H1 (cell line): ENCODE results near the gene SWT1. TPM values are rescaled to one million over a fixed set of nuclear protein-coding genes. Genes with fewer than 3 reads are reported as not detected.

Source experiments
- CTCF ChIA-PET: fragments of 300-600 bp; sonication (Branson Sonifier 250); formaldehyde crosslinking; loops from one replicate; lab custom pipeline; 2021; ENCODE audit not compliant: partially characterized antibody; lab: Charles Lee
- POLR2A ChIA-PET: fragments of 300-600 bp; sonication (Branson Sonifier 250); formaldehyde crosslinking; loops from one replicate; lab custom pipeline; 2021; ENCODE audit warnings: inconsistent platforms; ENCODE audit not compliant: partially characterized antibody; lab: Charles Lee
- DNase-seq, 2 experiments: peaks; one replicate each; pipeline versions ENCODE4 v3.0.0 to v3.0.0-alpha.2; 2010 to 2022; ENCODE audit warnings: low spot score in 2 of 2, low read depth in 1 of 2, mixed read lengths in 1 of 2
- FAIRE-seq: peaks from 2 replicates; lab custom pipeline; 2011; peaks lifted over from hg19 to GRCh38; lab: Jason Lieb, UNC
- H2AFZ ChIP-seq: 2 replicates; pipeline ENCODE4 v1.8.1; 2012; ENCODE audit warnings: low read length, inconsistent platforms
- H2AK5ac ChIP-seq: 2 replicates; pipeline ENCODE4 v1.6.1; 2013; ENCODE audit warnings: low read depth, low read length
- H2BK120ac ChIP-seq: replicated peaks from 2 replicates; pipeline ENCODE3; 2013; ENCODE audit warnings: low read depth, low read length, inconsistent platforms
- H2BK12ac ChIP-seq: 2 replicates; pipeline ENCODE4 v1.6.1; 2013; ENCODE audit warnings: low read depth, low read length
- H2BK15ac ChIP-seq: 2 replicates; pipeline ENCODE4 v1.6.1; 2013; ENCODE audit warnings: low read length
- H2BK20ac ChIP-seq: 2 replicates; pipeline ENCODE4 v1.6.1; 2013; ENCODE audit warnings: low read length
- H2BK5ac ChIP-seq: 2 replicates; pipeline ENCODE4 v1.6.1; 2013; ENCODE audit warnings: low read depth, low read length
- H3K14ac ChIP-seq: 2 replicates; pipeline ENCODE4 v1.6.1; 2013; ENCODE audit warnings: inconsistent platforms; ENCODE audit not compliant: insufficient read length
- H3K18ac ChIP-seq: 2 replicates; pipeline ENCODE4 v1.6.1; 2013; ENCODE audit warnings: low read length; ENCODE audit errors: extremely low read depth
- H3K23ac ChIP-seq: 2 replicates; pipeline ENCODE4 v1.6.1; 2013; ENCODE audit warnings: inconsistent platforms; ENCODE audit not compliant: insufficient read length
- H3K23me2 ChIP-seq: 2 replicates; pipeline ENCODE4 v1.6.1; 2013; ENCODE audit warnings: low read depth, low read length
- H3K27ac ChIP-seq: 2 replicates; pipeline ENCODE4 v1.6.1; 2011; ENCODE audit warnings: low read depth, low read length, inconsistent platforms
- H3K27me3 ChIP-seq, 4 experiments: replicated peaks in 1 of 4; 1 replicate in 1 of 4; 2 replicates in 3 of 4; pipeline versions ENCODE4 v1.6.1 to v1.8.1; 2011 to 2013; ENCODE audit warnings: low read length in 3 of 4, mild to moderate bottlenecking in 3 of 4, inconsistent platforms in 2 of 4, mixed read lengths in 2 of 4, moderate library complexity in 1 of 4; ENCODE audit not compliant: control insufficient read depth in 3 of 4, insufficient read depth in 3 of 4; ENCODE audit errors: extremely low read depth in 1 of 4
- H3K36me3 ChIP-seq, 4 experiments: 2 replicates each; pipeline versions ENCODE4 v1.6.1 to v1.8.1; 2011 to 2013; ENCODE audit warnings: mild to moderate bottlenecking in 4 of 4, low read length in 3 of 4, moderate library complexity in 2 of 4, control low read depth in 1 of 4, inconsistent platforms in 1 of 4; ENCODE audit not compliant: insufficient read depth in 4 of 4, control insufficient read depth in 2 of 4
- H3K4ac ChIP-seq: replicated peaks from 2 replicates; pipeline ENCODE3; 2013; ENCODE audit warnings: low read length, low read depth, mixed read lengths, inconsistent platforms; ENCODE audit not compliant: insufficient read length
- H3K4me1 ChIP-seq, 4 experiments: replicated peaks in 1 of 4; 1 replicate in 1 of 4; 2 replicates in 3 of 4; pipeline versions ENCODE4 v1.6.1 to v1.8.1; 2011 to 2013; ENCODE audit warnings: low read length in 3 of 4, inconsistent platforms in 2 of 4, mixed read lengths in 1 of 4; ENCODE audit not compliant: insufficient read depth in 4 of 4, control insufficient read depth in 3 of 4
- H3K4me2 ChIP-seq, 2 experiments: 2 replicates each; pipeline versions ENCODE4 v1.6.1 to v1.8.1; 2011 to 2013; ENCODE audit warnings: low read depth in 2 of 2, low read length in 2 of 2, control low read depth in 1 of 2, inconsistent platforms in 1 of 2, mild to moderate bottlenecking in 1 of 2; ENCODE audit not compliant: insufficient read depth in 1 of 2
- H3K4me3 ChIP-seq, 4 experiments: fragments of 200-600, 300-600 bp in 1 of 4; sonication (generic), shearing (Covaris generic), sonication (Bioruptor Twin) in 1 of 4; 2 replicates each; pipeline versions ENCODE4 v1.5.1 to v1.8.1; 2011 to 2016; ENCODE audit warnings: low read length in 4 of 4, low read depth in 3 of 4, control low read depth in 2 of 4, inconsistent platforms in 2 of 4, mild to moderate bottlenecking in 2 of 4, mixed read lengths in 1 of 4, moderate library complexity in 1 of 4; ENCODE audit not compliant: insufficient read depth in 2 of 4; ENCODE audit errors: extremely low read depth in 1 of 4
- H3K56ac ChIP-seq: replicated peaks from 2 replicates; pipeline ENCODE3; 2013; ENCODE audit warnings: low read depth, mild to moderate bottlenecking, mixed read lengths, low read length, inconsistent platforms; ENCODE audit not compliant: insufficient read length
- H3K79me1 ChIP-seq: 2 replicates; pipeline ENCODE4 v1.6.1; 2013; ENCODE audit warnings: low read depth, low read length, control low read depth
- H3K79me2 ChIP-seq, 2 experiments: 2 replicates each; pipeline versions ENCODE4 v1.6.1 to v1.8.1; 2012 to 2013; ENCODE audit warnings: low read length in 2 of 2, mild to moderate bottlenecking in 2 of 2, inconsistent platforms in 1 of 2; ENCODE audit not compliant: insufficient read depth in 2 of 2, control insufficient read depth in 1 of 2
- H3K9ac ChIP-seq, 4 experiments: replicated peaks in 1 of 4; 1 replicate in 1 of 4; 2 replicates in 3 of 4; pipeline versions ENCODE4 v1.6.1 to v1.8.1; 2011 to 2013; ENCODE audit warnings: low read depth in 3 of 4, low read length in 3 of 4, control low read depth in 2 of 4, mild to moderate bottlenecking in 2 of 4, moderate library complexity in 2 of 4, inconsistent platforms in 1 of 4; ENCODE audit errors: extremely low read depth in 1 of 4
- H3K9me3 ChIP-seq, 2 experiments: 2 replicates each; pipeline versions ENCODE4 v1.6.1 to v1.8.1; 2012 to 2013; ENCODE audit warnings: mild to moderate bottlenecking in 2 of 2, moderate library complexity in 2 of 2, control low read depth in 1 of 2, inconsistent platforms in 1 of 2, low read depth in 1 of 2, low read length in 1 of 2, mixed read lengths in 1 of 2; ENCODE audit not compliant: insufficient read depth in 2 of 2
- H4K20me1 ChIP-seq, 2 experiments: replicated peaks in 1 of 2; 2 replicates each; pipeline versions ENCODE3 to v1.8.1; 2011 to 2013; ENCODE audit warnings: inconsistent platforms in 2 of 2, low read length in 2 of 2, mild to moderate bottlenecking in 1 of 2; ENCODE audit not compliant: insufficient read depth in 2 of 2, control insufficient read depth in 1 of 2
- H4K5ac ChIP-seq: 2 replicates; pipeline ENCODE4 v1.6.1; 2013; ENCODE audit warnings: low read length, low read depth, mixed read lengths, inconsistent platforms; ENCODE audit not compliant: insufficient read length
- H4K8ac ChIP-seq: 2 replicates; pipeline ENCODE4 v1.8.0; 2013; ENCODE audit warnings: mild to moderate bottlenecking, moderate library complexity, low read length, inconsistent platforms; ENCODE audit not compliant: insufficient read depth; ENCODE audit errors: extremely low read depth
- H4K91ac ChIP-seq: replicated peaks from 2 replicates; pipeline ENCODE3; 2013; ENCODE audit warnings: low read length, mixed read lengths, inconsistent platforms; ENCODE audit not compliant: insufficient read length
- CHD2 ChIP-seq: IDR thresholded peaks from 2 replicates; pipeline ENCODE4 v1.6.1; 2012; ENCODE audit warnings: low read length, improper control_type of control experiment
- TCF12 ChIP-seq: IDR thresholded peaks from 2 replicates; pipeline ENCODE4 v1.6.1; 2011; ENCODE audit warnings: low read depth, mild to moderate bottlenecking, low read length
- polyA plus RNA-seq, 7 experiments: library from polyadenylated mRNA; depleted of rRNA in 3 of 7; stranded (reverse) in 5 of 7; unstranded in 2 of 7; fragments of >200 nt in 5 of 7; fragments of 200-250 nt in 2 of 7; gene quantifications; 1 replicate in 5 of 7; 2 replicates in 1 of 7; 4 replicates in 1 of 7; pipeline versions ENCODE4 v1.2.1 to v1.2.3, GENCODE V29; 2011 to 2013; ENCODE audit warnings: missing spikeins in 2 of 7, mixed read lengths in 2 of 7
- total RNA-seq: library from RNA; stranded (reverse); fragmentation: NEBNext Ultra II Directional; extraction: Animal tissue kit (Norgen Biotek cat#: 25700); gene quantifications from 2 replicates; pipeline ENCODE4 v1.2.1, GENCODE V29; 2021

Gene SWT1
- total and polyA plus RNA-seq, 2 of the 8 experiments (the other 6 are each of a cell fraction or from before 2014, with no cell fraction given): 1.4 to 6.2 TPM

- Histone ChIP-seq H3K23me2 (no peaks in the 10 kb centered on the region), H2AK5ac (no peak overlapping the region), H4K91ac (no peak overlapping the region), H3K23ac (no peak overlapping the region), H4K5ac (no peak overlapping the region), H2BK15ac (no peak overlapping the region), H3K4me1 (no peaks in the 10 kb centered on the region), H3K4me3 (no peak overlapping the region), H3K18ac (no peak overlapping the region), H2BK5ac (no peak overlapping the region), H4K20me1 (no peaks in the 10 kb centered on the region), H3K79me2 (no peaks in the 10 kb centered on the region), H3K56ac (no peak overlapping the region), H3K27ac (no peak overlapping the region), H3K14ac (no peak overlapping the region), H4K8ac (no peak overlapping the region), H2BK120ac (no peak overlapping the region), H3K27me3 (no peaks in the 10 kb centered on the region), H3K9me3 (no peaks in the 10 kb centered on the region), H3K4ac (no peak overlapping the region), H2BK20ac (no peak overlapping the region), H2AFZ (no peak overlapping the region), H2BK12ac (no peak overlapping the region), H3K9ac (peak overlapping the region in 1 of 4 experiments; percentile 34; a peak in 1 of 7 replicates), H3K36me3 (no peaks in the 10 kb centered on the region), H3K4me2 (no peak overlapping the region), H3K79me1 (no peaks in the 10 kb centered on the region)
- ChIA-PET POLR2A (interaction anchor here (0.8 kb wide), 1 partner anchor 329 kb away, joined by 3 read pairs; no protein-coding TSS in a partner anchor), CTCF (interaction anchor here (1.1 to 1.6 kb wide), 2 partner anchors 37 to 42 kb away, joined by 3 to 4 read pairs; no protein-coding TSS in a partner anchor)
- TF ChIP-seq TCF12 (no peak), CHD2 (no peak)
- no peak for FAIRE-seq
- DNase-seq: no peak
Observed at GRCh38 chr1:185207170-185207569, 50.2 kb downstream of the SWT1 start.
